H1 (cell line): ENCODE results near the gene OXLD1.

Experiments
- CEBPB ChIP-seq: IDR thresholded peaks from 2 replicates; pipeline ENCODE4 v1.6.1; 2012; ENCODE audit warnings: low read depth, low read length
- CHD2 ChIP-seq: IDR thresholded peaks from 2 replicates; pipeline ENCODE4 v1.6.1; 2012; ENCODE audit warnings: low read length, improper control_type of control experiment
- CREB1 ChIP-seq: IDR thresholded peaks from 2 replicates; pipeline ENCODE4 v1.6.1; 2012; ENCODE audit warnings: inconsistent platforms
- EP300 ChIP-seq, 2 experiments: IDR thresholded peaks; 1 replicate in 1 of 2; 2 replicates in 1 of 2; pipeline ENCODE4 v1.6.1; 2011 to 2012; ENCODE audit warnings: low read depth in 2 of 2, low read length in 2 of 2, mild to moderate bottlenecking in 2 of 2, borderline replicate concordance in 1 of 2, inconsistent platforms in 1 of 2, moderate library complexity in 1 of 2
- JUN ChIP-seq: IDR thresholded peaks from 2 replicates; pipeline ENCODE4 v1.6.1; 2011; ENCODE audit warnings: low read depth, mild to moderate bottlenecking, improper control_type of control experiment, low read length
- POLR2A ChIP-seq, 2 experiments: IDR thresholded peaks; 1 replicate in 1 of 2; 2 replicates in 1 of 2; pipeline ENCODE4 v1.6.1; 2011; ENCODE audit warnings: low read depth in 2 of 2, low read length in 2 of 2, mild to moderate bottlenecking in 2 of 2; ENCODE audit errors: control extremely low read depth in 1 of 2
- SIN3A ChIP-seq, 2 experiments: IDR thresholded peaks in 1 of 2; conservative IDR thresholded peaks in 1 of 2; 2 replicates each; pipeline ENCODE4 v1.6.1; 2011 to 2012; ENCODE audit warnings: low read length in 2 of 2, improper control_type of control experiment in 1 of 2, low read depth in 1 of 2, mild to moderate bottlenecking in 1 of 2
- SUZ12 ChIP-seq: fragments of 200-600 bp; sonication (generic); IDR thresholded peaks from 2 replicates; pipeline ENCODE4 v1.6.1; 2012; ENCODE audit warnings: mild to moderate bottlenecking, inconsistent platforms, low read length, moderate library complexity, mixed read lengths
- USF2 ChIP-seq: IDR thresholded peaks from 2 replicates; pipeline ENCODE4 v1.6.1; 2011; ENCODE audit warnings: low read length, improper control_type of control experiment
- TF ChIP-seq, protein P1 (sequence below), 3 experiments: IDR thresholded peaks; 1 replicate in 2 of 3; 2 replicates in 1 of 3; pipeline versions ENCODE4 v1.5.1 to v1.6.1; 2011; ENCODE audit warnings: low read length in 3 of 3, mild to moderate bottlenecking in 3 of 3, inconsistent platforms in 2 of 3, low read depth in 1 of 3, moderate library complexity in 1 of 3; ENCODE audit not compliant: insufficient read depth in 1 of 3; ENCODE audit errors: control extremely low read depth in 1 of 3

DNA sequence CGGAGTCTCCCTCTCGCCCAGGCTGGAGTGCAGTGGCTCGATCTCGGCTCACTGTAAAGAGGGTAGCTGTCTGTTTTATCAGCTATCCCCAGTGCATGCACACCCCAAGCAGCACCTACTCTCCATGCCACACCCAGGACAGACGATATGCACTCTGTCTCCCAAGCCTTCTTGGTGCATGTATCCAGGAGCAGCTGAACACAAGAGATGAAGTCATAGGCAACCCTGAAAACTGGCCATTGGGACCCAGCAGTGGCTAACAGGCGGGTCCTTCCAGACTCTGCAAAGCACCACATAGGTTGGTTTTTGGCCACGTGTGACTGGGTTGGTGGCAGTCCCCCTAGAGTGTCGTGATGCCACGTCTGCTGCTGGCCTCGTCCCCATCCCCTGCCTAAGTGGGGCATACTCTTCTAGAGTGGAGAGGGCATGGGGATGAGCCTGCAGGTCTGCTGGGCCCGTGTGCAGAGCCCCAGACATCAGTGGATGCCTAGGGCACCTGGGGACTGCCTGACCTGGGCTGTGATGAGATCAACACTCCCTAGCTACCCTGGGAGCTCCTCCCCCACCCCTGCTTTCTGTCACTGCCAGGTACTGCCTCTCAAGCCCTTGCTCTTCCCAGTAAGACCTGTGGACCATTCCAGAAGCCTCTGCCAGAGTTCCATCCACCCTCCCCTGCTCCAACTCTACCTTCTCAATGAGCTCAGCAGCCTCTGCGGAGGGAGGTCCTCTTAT is 19.4 kb downstream of the OXLD1 start:
- no peak for TF ChIP-seq POLR2A (IDR thresholded peaks at IDR 0.05; ENCODE audit: control extremely low read depth in 1 of 2, low read depth in 2 of 2, low read length in 2 of 2)
- no peak for TF ChIP-seq CREB1
- TF ChIP-seq CEBPB, result no peak
- no peak for TF ChIP-seq CHD2
- TF ChIP-seq, protein P1, sequence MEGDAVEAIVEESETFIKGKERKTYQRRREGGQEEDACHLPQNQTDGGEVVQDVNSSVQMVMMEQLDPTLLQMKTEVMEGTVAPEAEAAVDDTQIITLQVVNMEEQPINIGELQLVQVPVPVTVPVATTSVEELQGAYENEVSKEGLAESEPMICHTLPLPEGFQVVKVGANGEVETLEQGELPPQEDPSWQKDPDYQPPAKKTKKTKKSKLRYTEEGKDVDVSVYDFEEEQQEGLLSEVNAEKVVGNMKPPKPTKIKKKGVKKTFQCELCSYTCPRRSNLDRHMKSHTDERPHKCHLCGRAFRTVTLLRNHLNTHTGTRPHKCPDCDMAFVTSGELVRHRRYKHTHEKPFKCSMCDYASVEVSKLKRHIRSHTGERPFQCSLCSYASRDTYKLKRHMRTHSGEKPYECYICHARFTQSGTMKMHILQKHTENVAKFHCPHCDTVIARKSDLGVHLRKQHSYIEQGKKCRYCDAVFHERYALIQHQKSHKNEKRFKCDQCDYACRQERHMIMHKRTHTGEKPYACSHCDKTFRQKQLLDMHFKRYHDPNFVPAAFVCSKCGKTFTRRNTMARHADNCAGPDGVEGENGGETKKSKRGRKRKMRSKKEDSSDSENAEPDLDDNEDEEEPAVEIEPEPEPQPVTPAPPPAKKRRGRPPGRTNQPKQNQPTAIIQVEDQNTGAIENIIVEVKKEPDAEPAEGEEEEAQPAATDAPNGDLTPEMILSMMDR (IDR thresholded peaks at IDR 0.05; ENCODE audit: control extremely low read depth in 1 of 3, insufficient read depth in 1 of 3, low read depth in 1 of 3, low read length in 3 of 3), result no peak
- TF ChIP-seq USF2, result no peak
- no peak for TF ChIP-seq SIN3A (conservative IDR thresholded peaks at IDR 0.05 in 1 of 2, IDR thresholded peaks at IDR 0.05 in 1 of 2; ENCODE audit: low read depth in 1 of 2, low read length in 2 of 2)
- TF ChIP-seq SUZ12, result no peak
- TF ChIP-seq JUN, result no peak
- no peak for TF ChIP-seq EP300 (IDR thresholded peaks at IDR 0.05; ENCODE audit: borderline replicate concordance in 1 of 2, low read depth in 2 of 2, low read length in 2 of 2)
